Right lobe of liver (tissue), 6 donors: ENCODE measurements around the gene SHC2. TPM values are rescaled to one million over a fixed set of nuclear protein-coding genes. Genes with fewer than 3 reads are reported as not detected.

Experiments used
- ATAC-seq, 4 donors: fragments of 200-7000 bp; cut with Tn5 transposase; one replicate each; pipeline ENCODE4 v1.9.1; 2020; ENCODE audit warnings: mild to moderate bottlenecking in 4 of 4, moderate library complexity in 4 of 4
- DNase-seq, 3 donors: peaks; one replicate each; pipeline ENCODE4 v3.0.0-alpha.2; 2020
- H3K27ac ChIP-seq, 3 donors: fragments of 200-600 bp; one replicate each; pipeline ENCODE4 v1.8.0; 2022
- H3K27me3 ChIP-seq, 2 donors: fragments of 200-600 bp; one replicate each; pipeline ENCODE4 v1.8.0; 2022
- H3K36me3 ChIP-seq, 4 donors: fragments of 200-600 bp; sonication (generic) in 1 of 4; one replicate each; pipeline versions ENCODE4 v1.5.1 to v1.8.0; 2017 to 2022; ENCODE audit warnings: control low read depth in 1 of 4
- H3K4me1 ChIP-seq, 4 donors: fragments of 200-600 bp; sonication (generic) in 1 of 4; one replicate each; pipeline versions ENCODE4 v1.5.1 to v1.8.0; 2017 to 2022; ENCODE audit warnings: control low read depth in 1 of 4
- H3K4me3 ChIP-seq, 3 donors: fragments of 200-600 bp; one replicate each; pipeline ENCODE4 v1.8.0; 2022
- H3K9me3 ChIP-seq, 4 donors: fragments of 200-600 bp; sonication (generic) in 1 of 4; one replicate each; pipeline versions ENCODE4 v1.5.1 to v1.8.0; 2017 to 2022; ENCODE audit warnings: control low read depth in 1 of 4
- POLR2A ChIP-seq: fragments of 450-650 bp; IDR thresholded peaks from one replicate; pipeline ENCODE4 v1.6.1; 2017; ENCODE audit warnings: antibody characterized with exemption, mild to moderate bottlenecking
- WGBS: methylation state at CpG from one replicate; pipeline ENCODE4 v1.1.6; 2018; ENCODE audit warnings: low coverage, low lambda C conversion rate; ENCODE audit not compliant: insufficient coverage; ENCODE audit errors: missing lambda C conversion rate; 5-methylcytosine and 5-hydroxymethylcytosine counted together
- intact Hi-C, 2 donors: fragments of 100-400 bp; cut with DNase I; formaldehyde crosslinking; loops; one replicate each; pipeline versions ENCODE4 v1.11.2 to v1.14.1; 2022
- total RNA-seq, 6 experiments: library from RNA; depleted of rRNA in 2 of 6; stranded (reverse); fragments of >200 nt in 2 of 6; fragmentation: NEBNext Ultra II Directional in 3 of 6; extraction: Animal tissue kit (Norgen Biotek cat#: 25700) in 3 of 6; gene quantifications; one replicate each; pipeline versions ENCODE4 v1.1.0 to v1.2.4, GENCODE V29; 2016 to 2023
- TF ChIP-seq, protein P1 (sequence below), 4 donors: fragments of 200-600 bp in 3 of 4; fragments of 450-650 bp in 1 of 4; IDR thresholded peaks; one replicate each; pipeline versions ENCODE4 v1.5.1 to v1.8.0; 2016 to 2022; ENCODE audit warnings: antibody characterized with exemption in 4 of 4, mild to moderate bottlenecking in 2 of 4
- donor health status: DM: no; HTN: yes; CAD: no.
- donor health status: DM: no; HTN: no; CAD: no.
- donor health status: DM: no; HTN: no; CAD: no.
- donor health status: DM: no; HTN: yes; CAD: no.
- donor health status: DM: no; HTN: yes; CAD: no.

The SHC2 gene
- total RNA-seq, 6 experiments from 2014 or later = 48.4 to 69.9 (median 59.1) TPM

DNA sequence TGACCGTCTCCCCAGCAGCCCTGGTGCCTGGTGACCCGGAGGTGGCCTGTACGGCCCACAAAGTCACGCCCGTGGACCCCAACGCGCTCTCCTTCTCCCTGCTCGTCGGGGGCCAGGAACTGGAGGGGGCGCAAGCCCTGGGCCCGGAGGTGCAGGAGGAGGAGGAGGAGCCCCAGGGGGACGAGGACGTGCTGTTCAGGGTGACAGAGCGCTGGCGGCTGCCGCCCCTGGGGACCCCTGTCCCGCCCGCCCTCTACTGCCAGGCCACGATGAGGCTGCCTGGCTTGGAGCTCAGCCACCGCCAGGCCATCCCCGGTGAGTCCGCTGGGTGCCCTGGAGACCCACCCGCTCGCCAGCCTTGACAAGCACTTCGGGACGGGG, 37.7 kb upstream of the SHC2 start:
- Histone ChIP-seq H3K27ac (no peak overlapping the region), H3K27me3 (no peaks in the 10 kb centered on the region), H3K4me3 (no peak overlapping the region), H3K36me3 (no peaks in the 10 kb centered on the region), H3K4me1 (no peaks in the 10 kb centered on the region), H3K9me3 (no peaks in the 10 kb centered on the region)
- 20% methylated on average over 1 of the region's 26 CpGs for WGBS
- no peak for TF ChIP-seq POLR2A
- TF ChIP-seq, protein P1, sequence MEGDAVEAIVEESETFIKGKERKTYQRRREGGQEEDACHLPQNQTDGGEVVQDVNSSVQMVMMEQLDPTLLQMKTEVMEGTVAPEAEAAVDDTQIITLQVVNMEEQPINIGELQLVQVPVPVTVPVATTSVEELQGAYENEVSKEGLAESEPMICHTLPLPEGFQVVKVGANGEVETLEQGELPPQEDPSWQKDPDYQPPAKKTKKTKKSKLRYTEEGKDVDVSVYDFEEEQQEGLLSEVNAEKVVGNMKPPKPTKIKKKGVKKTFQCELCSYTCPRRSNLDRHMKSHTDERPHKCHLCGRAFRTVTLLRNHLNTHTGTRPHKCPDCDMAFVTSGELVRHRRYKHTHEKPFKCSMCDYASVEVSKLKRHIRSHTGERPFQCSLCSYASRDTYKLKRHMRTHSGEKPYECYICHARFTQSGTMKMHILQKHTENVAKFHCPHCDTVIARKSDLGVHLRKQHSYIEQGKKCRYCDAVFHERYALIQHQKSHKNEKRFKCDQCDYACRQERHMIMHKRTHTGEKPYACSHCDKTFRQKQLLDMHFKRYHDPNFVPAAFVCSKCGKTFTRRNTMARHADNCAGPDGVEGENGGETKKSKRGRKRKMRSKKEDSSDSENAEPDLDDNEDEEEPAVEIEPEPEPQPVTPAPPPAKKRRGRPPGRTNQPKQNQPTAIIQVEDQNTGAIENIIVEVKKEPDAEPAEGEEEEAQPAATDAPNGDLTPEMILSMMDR (IDR thresholded peaks at IDR 0.05) = no peak
- ATAC-seq (no peak), DNase-seq (no peak)
- intact Hi-C loops = no loop called here

DNA sequence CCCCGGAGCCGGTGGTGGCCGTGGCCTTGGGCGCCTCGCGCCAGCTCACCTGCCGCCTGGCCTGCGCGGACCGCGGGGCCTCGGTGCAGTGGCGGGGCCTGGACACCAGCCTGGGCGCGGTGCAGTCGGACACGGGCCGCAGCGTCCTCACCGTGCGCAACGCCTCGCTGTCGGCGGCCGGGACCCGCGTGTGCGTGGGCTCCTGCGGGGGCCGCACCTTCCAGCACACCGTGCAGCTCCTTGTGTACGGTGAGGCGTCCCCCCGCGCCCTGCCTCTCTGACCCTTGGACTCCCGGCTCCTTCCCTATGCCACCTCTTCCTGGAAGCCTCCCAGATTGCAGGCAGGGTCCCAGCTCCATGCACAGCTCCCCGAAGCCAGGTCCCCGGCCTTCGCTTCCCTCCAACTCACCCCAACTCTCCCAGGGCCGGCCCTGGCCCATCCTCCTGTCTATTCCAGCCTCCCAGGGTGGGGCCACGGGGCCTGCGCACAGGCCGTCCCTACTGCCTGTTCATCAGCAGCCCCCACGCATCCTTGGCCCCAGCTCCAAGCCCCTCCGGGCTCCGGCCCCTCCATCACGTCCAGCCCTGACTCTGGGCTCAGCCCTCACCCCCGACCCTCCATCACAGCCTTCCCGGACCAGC, 37.2 kb upstream of the SHC2 start:
- H3K9me3 ChIP-seq = no peaks in the 10 kb centered on the region
- TF ChIP-seq, protein P1 (IDR thresholded peaks at IDR 0.05) = no peak
- 15% methylated on average over 4 of the region's 50 CpGs for WGBS
- no peak overlapping the region for H3K27ac ChIP-seq
- intact Hi-C loops = no loop called here
- H3K27me3 ChIP-seq = no peaks in the 10 kb centered on the region
- ATAC-seq (peak in 2 of 4 donors; percentile 5 to 25), DNase-seq (no peak)
- H3K36me3 ChIP-seq = no peaks in the 10 kb centered on the region
- no peak overlapping the region for H3K4me3 ChIP-seq
- H3K4me1 ChIP-seq = no peaks in the 10 kb centered on the region

DNA sequence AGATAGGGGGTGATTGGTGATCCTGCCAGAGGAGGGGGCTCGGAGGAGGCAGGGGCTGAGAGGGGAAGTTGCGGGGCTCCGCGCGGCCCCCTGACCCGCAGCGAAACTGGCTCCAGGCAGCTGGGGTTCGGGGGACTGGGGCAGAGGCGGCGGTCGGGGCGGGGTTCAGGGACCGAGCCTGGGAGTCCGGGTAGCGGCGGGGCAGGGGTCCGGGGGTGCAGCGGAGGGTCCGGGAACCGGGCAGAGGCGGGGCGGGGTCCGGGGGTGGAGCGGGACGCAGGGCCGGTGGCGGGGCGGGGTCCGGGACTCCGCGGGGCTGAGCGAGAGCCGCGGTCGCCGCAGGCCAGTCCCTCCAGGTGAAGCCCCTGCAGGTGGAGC, 36.6 kb upstream of the SHC2 start:
- no peaks in the 10 kb centered on the region for H3K27me3 ChIP-seq
- H3K27ac ChIP-seq = no peak overlapping the region
- no peak overlapping the region for H3K4me3 ChIP-seq
- H3K4me1 ChIP-seq = no peaks in the 10 kb centered on the region
- ATAC-seq (no peak), DNase-seq (no peak)
- TF ChIP-seq, protein P1 (IDR thresholded peaks at IDR 0.05) = no peak
- H3K9me3 ChIP-seq = no peaks in the 10 kb centered on the region
- intact Hi-C loops = no loop called here
- 4% methylated on average over 4 of the region's 36 CpGs for WGBS
- no peaks in the 10 kb centered on the region for H3K36me3 ChIP-seq

DNA sequence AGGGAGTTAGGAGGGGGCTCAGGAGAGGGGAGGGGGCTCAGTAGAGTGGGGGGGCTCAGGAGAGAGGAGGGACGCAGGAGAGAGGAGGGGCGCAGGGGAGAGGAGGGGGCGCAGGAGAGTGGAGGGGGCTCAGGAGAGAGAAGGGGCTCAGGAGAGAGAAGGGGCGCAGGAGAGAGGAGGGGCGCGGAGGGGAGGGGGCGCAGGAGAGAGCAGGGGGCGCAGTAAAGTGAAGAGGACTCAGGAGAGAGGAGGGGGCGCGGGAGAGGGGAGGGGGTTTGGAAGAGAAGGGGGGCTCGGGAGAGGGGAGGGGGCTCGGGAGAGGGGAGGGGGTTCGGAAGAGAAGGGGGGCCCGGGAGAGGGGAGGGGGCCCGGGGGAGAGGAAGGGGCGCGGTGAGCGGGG, 36.2 kb upstream of the SHC2 start:
- ATAC-seq = no peak
- no peak overlapping the region for H3K4me3 ChIP-seq
- DNase-seq = no peak
- no peaks in the 10 kb centered on the region for H3K36me3 ChIP-seq
- no peak for TF ChIP-seq POLR2A
- TF ChIP-seq, protein P1 (IDR thresholded peaks at IDR 0.05) = no peak
- intact Hi-C loops = no loop called here
- WGBS = 9% methylated on average over 18 of the region's 18 CpGs
- no peaks in the 10 kb centered on the region for H3K4me1 ChIP-seq
- H3K27me3 ChIP-seq = no peaks in the 10 kb centered on the region
- H3K9me3 ChIP-seq = no peaks in the 10 kb centered on the region
- H3K27ac ChIP-seq = no peak overlapping the region
